Stimulated activated naive CD8-positive, alpha-beta T cell treated with anti-CD3 and anti-CD28 coated beads, Interleukin-15, Interleukin-2, amounts not matched to agents 100 ng/mL and 50 ng/mL, for 24 hours (primary cell): ENCODE measurements around the gene CAMSAP1.

Source experiments
- H3K27ac Mint-ChIP-seq: one replicate; pipeline ENCODE4 v1.8.0; 2021; ENCODE audit warnings: mild to moderate bottlenecking, mixed read lengths
- H3K27me3 Mint-ChIP-seq: one replicate; pipeline ENCODE4 v1.8.0; 2021; ENCODE audit warnings: mixed read lengths
- H3K36me3 Mint-ChIP-seq: one replicate; pipeline ENCODE4 v1.8.0; 2021; ENCODE audit warnings: low read depth, mixed read lengths
- H3K4me1 Mint-ChIP-seq: one replicate; pipeline ENCODE4 v1.8.0; 2021; ENCODE audit warnings: low read depth, mixed read lengths
- H3K4me3 Mint-ChIP-seq: one replicate; pipeline ENCODE4 v1.8.0; 2021; ENCODE audit warnings: mild to moderate bottlenecking, mixed read lengths
- H3K9me3 Mint-ChIP-seq: one replicate; pipeline ENCODE4 v1.8.0; 2021; ENCODE audit warnings: mixed read lengths

Gene CAMSAP1

GRCh38 chr9:135791431-135792267, 115.7 kb downstream of the CAMSAP1 start:
- no peak overlapping the region for H3K27ac Mint-ChIP-seq
- H3K36me3 Mint-ChIP-seq, result no peaks in the 10 kb centered on the region
- H3K4me1 Mint-ChIP-seq, result no peaks in the 10 kb centered on the region
- H3K9me3 Mint-ChIP-seq, result no peaks in the 10 kb centered on the region
- H3K27me3 Mint-ChIP-seq, result no peaks in the 10 kb centered on the region
- no peak overlapping the region for H3K4me3 Mint-ChIP-seq

- Mint-ChIP-seq H3K36me3 (no peaks in the 10 kb centered on the region), H3K4me1 (no peaks in the 10 kb centered on the region), H3K27me3 (no peaks in the 10 kb centered on the region), H3K9me3 (no peaks in the 10 kb centered on the region), H3K4me3 (no peak overlapping the region), H3K27ac (no peak overlapping the region)
Measured at GRCh38 chr9:135790850-135791249, 116.5 kb downstream of the CAMSAP1 start.

- Mint-ChIP-seq H3K4me3 (no peak overlapping the region), H3K27ac (no peak overlapping the region), H3K27me3 (no peaks in the 10 kb centered on the region), H3K9me3 (no peaks in the 10 kb centered on the region), H3K4me1 (no peaks in the 10 kb centered on the region), H3K36me3 (no peaks in the 10 kb centered on the region)
Measured at GRCh38 chr9:135790356-135790755, 117.0 kb downstream of the CAMSAP1 start.

- Mint-ChIP-seq H3K27me3 (no peaks in the 10 kb centered on the region), H3K9me3 (no peaks in the 10 kb centered on the region), H3K4me3 (no peak overlapping the region), H3K36me3 (no peaks in the 10 kb centered on the region), H3K27ac (no peak overlapping the region), H3K4me1 (no peaks in the 10 kb centered on the region)
Measured at GRCh38 chr9:135789838-135790291, 117.5 kb downstream of the CAMSAP1 start.

GRCh38 chr9:135788576-135789300, 118.6 kb downstream of the CAMSAP1 start:
- H3K9me3 Mint-ChIP-seq, result no peaks in the 10 kb centered on the region
- H3K36me3 Mint-ChIP-seq, result no peaks in the 10 kb centered on the region
- no peaks in the 10 kb centered on the region for H3K27me3 Mint-ChIP-seq
- no peak overlapping the region for H3K4me3 Mint-ChIP-seq
- no peaks in the 10 kb centered on the region for H3K4me1 Mint-ChIP-seq
- H3K27ac Mint-ChIP-seq, result no peak overlapping the region

GRCh38 chr9:135787776-135788575, 119.4 kb downstream of the CAMSAP1 start:
- Mint-ChIP-seq H3K4me3 (no peak overlapping the region), H3K4me1 (no peaks in the 10 kb centered on the region), H3K27ac (no peak overlapping the region), H3K36me3 (no peaks in the 10 kb centered on the region), H3K27me3 (no peaks in the 10 kb centered on the region), H3K9me3 (no peaks in the 10 kb centered on the region)

- no peak overlapping the region for H3K27ac Mint-ChIP-seq
- H3K27me3 Mint-ChIP-seq, result no peaks in the 10 kb centered on the region
- no peaks in the 10 kb centered on the region for H3K36me3 Mint-ChIP-seq
- no peaks in the 10 kb centered on the region for H3K4me1 Mint-ChIP-seq
- no peaks in the 10 kb centered on the region for H3K9me3 Mint-ChIP-seq
- no peak overlapping the region for H3K4me3 Mint-ChIP-seq
Measured at GRCh38 chr9:135787317-135787716, 120.0 kb downstream of the CAMSAP1 start.

GRCh38 chr9:135786146-135786690, 121.1 kb downstream of the CAMSAP1 start:
- Mint-ChIP-seq H3K27me3 (no peaks in the 10 kb centered on the region), H3K36me3 (no peaks in the 10 kb centered on the region), H3K4me3 (no peak overlapping the region), H3K27ac (no peak overlapping the region), H3K4me1 (no peaks in the 10 kb centered on the region), H3K9me3 (no peaks in the 10 kb centered on the region)

GRCh38 chr9:135785013-135785575, 122.3 kb downstream of the CAMSAP1 start:
- Mint-ChIP-seq H3K4me1 (no peaks in the 10 kb centered on the region), H3K36me3 (no peaks in the 10 kb centered on the region), H3K27me3 (no peaks in the 10 kb centered on the region), H3K4me3 (no peak overlapping the region), H3K27ac (no peak overlapping the region), H3K9me3 (no peaks in the 10 kb centered on the region)

- no peaks in the 10 kb centered on the region for H3K4me1 Mint-ChIP-seq
- H3K27ac Mint-ChIP-seq, result no peak overlapping the region
- H3K36me3 Mint-ChIP-seq, result no peaks in the 10 kb centered on the region
- H3K4me3 Mint-ChIP-seq, result no peak overlapping the region
- H3K27me3 Mint-ChIP-seq, result no peaks in the 10 kb centered on the region
- H3K9me3 Mint-ChIP-seq, result no peaks in the 10 kb centered on the region
Measured at GRCh38 chr9:135783540-135784245, 123.7 kb downstream of the CAMSAP1 start.

- no peak overlapping the region for H3K4me3 Mint-ChIP-seq
- H3K9me3 Mint-ChIP-seq, result no peaks in the 10 kb centered on the region
- H3K36me3 Mint-ChIP-seq, result no peaks in the 10 kb centered on the region
- H3K27ac Mint-ChIP-seq, result no peak overlapping the region
- no peaks in the 10 kb centered on the region for H3K27me3 Mint-ChIP-seq
- no peaks in the 10 kb centered on the region for H3K4me1 Mint-ChIP-seq
Measured at GRCh38 chr9:135782946-135783345, 124.4 kb downstream of the CAMSAP1 start.

- Mint-ChIP-seq H3K9me3 (no peaks in the 10 kb centered on the region), H3K36me3 (no peaks in the 10 kb centered on the region), H3K4me1 (no peaks in the 10 kb centered on the region), H3K27ac (no peak overlapping the region), H3K27me3 (no peaks in the 10 kb centered on the region), H3K4me3 (no peak overlapping the region)
Measured at GRCh38 chr9:135780626-135781025, 126.7 kb downstream of the CAMSAP1 start.

GRCh38 chr9:135780086-135780485, 127.3 kb downstream of the CAMSAP1 start:
- H3K27ac Mint-ChIP-seq, result no peak overlapping the region

GRCh38 chr9:135779571-135779970, 127.8 kb downstream of the CAMSAP1 start:
- H3K27me3 Mint-ChIP-seq, result no peaks in the 10 kb centered on the region
- no peak overlapping the region for H3K4me3 Mint-ChIP-seq

More at GRCh38 chr9:135780086-135780485, 127.3 kb downstream of the CAMSAP1 start:
- H3K36me3 Mint-ChIP-seq, result no peaks in the 10 kb centered on the region
- H3K4me3 Mint-ChIP-seq, result no peak overlapping the region
- no peaks in the 10 kb centered on the region for H3K27me3 Mint-ChIP-seq
- no peaks in the 10 kb centered on the region for H3K4me1 Mint-ChIP-seq
- H3K9me3 Mint-ChIP-seq, result no peaks in the 10 kb centered on the region

More at GRCh38 chr9:135779571-135779970, 127.8 kb downstream of the CAMSAP1 start:
- H3K36me3 Mint-ChIP-seq, result no peaks in the 10 kb centered on the region
- no peak overlapping the region for H3K27ac Mint-ChIP-seq
- no peaks in the 10 kb centered on the region for H3K4me1 Mint-ChIP-seq
- H3K9me3 Mint-ChIP-seq, result no peaks in the 10 kb centered on the region
